Ureter (tissue), 1 donor: ENCODE results near the gene MYEOV. TPM values are rescaled to one million over a fixed set of nuclear protein-coding genes. Genes with fewer than 3 reads are reported as not detected.

Experiments
- DNase-seq: peaks from one replicate; pipeline ENCODE4 v3.0.0-alpha.2; 2020; ENCODE audit warnings: low spot score
- total RNA-seq: library from RNA; stranded (reverse); gene quantifications from one replicate; pipeline ENCODE4 v1.2.4, GENCODE V29; 2023
- donor health status: DM: yes; HTN: yes; CAD: no.

MYEOV gene
- total RNA-seq, 1 donor from 2014 or later = not detected

DNA sequence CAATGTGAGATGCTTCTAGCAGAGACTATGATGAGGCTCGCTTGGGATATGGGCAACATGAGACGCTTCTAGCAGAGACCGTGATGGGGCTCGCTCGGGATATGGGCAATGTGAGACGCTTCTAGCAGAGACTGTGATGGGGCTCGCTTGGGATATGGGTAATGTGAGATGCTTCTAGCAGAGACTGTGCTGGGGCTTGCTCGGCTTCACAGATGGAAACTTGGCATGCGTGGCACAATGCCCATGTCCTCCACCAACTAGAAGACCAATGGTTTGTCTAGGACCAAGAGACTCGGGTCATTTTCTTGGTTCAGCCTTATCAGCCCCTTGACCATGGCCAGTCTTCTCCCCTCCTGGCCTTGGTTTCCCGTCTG is 7.1 kb downstream of the MYEOV start:
- DNase-seq = no peak

DNA sequence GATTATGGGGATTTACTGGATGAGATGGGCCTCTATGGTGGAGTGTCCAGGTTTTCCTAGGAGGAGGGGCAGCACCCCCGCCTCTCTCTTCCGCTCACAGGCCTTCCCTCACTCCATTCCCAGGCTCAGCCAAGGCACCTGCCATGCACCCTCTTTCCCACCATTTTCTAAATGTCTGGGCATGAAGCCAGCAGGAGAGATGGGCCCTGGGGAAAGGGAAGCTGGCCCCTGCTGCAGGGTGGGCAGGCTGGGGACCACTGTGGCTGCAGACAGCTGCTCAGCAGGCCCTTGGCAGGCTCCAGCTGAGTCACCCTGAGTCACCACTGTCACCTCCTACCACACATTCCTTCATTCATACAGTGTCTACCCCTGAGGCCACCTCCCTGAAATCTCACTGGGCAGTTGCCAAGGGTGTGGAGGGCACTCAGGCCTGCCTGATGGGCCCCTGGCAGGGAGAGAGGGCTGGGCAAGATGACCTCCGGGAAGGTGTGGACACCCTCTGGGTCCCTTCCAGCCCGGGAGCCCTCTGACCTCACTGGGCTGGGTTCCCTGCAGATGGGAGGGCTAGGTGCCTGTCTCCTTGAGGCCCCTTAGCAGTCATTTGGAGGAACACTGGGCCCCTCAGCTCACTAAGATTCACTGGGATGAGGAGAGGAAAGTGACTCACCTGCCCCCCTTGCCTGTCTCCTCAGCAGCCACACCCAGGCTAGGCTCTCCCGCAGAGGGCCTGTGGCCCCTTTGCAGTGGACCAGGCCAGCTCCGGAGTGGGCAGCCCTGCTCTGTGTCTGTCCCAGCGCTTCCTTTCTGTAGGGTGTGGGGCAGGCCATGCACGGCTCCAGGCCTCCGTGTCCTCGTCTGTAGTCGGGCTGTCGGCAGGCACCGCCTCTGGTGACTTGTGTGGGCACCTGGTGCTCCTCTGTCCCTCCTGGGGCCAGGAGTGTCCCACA is 7.8 kb downstream of the MYEOV start:
- DNase-seq = peak; percentile 65

DNA sequence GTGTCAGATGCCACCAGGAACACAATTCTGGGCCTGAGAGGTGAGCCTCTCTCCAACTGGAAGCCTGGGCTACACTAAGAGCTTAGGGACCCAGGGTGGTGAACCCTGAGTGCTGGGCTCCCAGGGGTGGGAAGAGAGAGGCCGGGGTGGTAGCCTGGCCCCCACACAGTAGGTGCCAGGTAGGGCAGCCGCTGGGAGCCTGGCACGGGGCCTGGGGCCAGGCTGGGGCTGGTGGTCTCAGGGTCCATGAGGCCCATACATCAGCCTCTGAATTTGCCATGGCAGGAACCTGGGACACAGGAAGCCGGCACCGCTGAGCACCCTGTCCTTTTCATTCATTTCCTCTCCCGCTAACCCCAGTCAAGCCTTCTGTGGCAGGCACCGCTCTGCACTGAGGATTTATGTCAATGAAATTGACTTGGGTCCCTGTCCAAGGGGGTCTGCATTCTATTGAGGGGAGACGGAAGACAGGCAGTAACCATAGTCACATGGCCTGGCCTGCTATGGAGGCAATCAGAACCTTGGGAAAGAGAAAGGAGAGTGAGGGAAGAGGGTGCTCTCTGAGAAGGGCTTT is 8.6 kb downstream of the MYEOV start:
- DNase-seq = no peak

DNA sequence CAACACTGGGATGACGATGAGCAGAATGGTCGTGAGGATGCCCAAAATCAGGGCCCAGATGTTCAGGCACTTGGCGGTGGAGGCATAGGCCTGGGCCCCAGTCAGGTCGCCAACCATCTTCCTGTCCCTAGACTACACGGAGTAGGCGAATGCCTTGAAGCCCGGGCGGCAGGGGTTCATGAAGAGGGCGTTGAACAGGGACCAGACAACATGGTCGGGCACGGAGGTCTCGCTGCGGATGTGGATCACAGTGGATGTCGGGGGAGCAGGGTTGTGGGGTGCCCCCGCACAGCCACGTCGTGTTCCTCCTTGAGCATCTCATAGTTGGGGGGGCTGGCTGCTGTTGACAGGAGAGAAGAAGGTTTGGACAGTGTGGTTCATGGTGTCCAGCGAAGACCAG is 9.5 kb downstream of the MYEOV start:
- DNase-seq = no peak

DNA sequence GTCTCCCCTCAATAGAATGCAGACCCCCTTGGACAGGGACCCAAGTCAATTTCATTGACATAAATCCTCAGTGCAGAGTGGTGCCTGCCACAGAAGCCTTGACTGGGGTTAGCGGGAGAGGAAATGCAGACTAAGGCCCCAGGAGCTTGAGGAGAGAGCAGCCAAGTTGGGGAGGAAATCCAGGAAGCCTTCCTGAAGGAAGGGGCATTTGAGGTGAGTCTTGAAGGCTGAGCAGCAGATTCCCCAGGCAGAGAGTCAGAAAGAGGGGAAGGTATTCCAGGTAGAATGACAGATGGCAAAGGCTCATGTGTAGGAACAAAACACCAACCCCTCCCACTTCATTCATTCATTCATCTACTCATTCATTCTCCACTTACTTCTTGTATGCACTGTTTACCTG is 10.3 kb downstream of the MYEOV start:
- DNase-seq = no peak

DNA sequence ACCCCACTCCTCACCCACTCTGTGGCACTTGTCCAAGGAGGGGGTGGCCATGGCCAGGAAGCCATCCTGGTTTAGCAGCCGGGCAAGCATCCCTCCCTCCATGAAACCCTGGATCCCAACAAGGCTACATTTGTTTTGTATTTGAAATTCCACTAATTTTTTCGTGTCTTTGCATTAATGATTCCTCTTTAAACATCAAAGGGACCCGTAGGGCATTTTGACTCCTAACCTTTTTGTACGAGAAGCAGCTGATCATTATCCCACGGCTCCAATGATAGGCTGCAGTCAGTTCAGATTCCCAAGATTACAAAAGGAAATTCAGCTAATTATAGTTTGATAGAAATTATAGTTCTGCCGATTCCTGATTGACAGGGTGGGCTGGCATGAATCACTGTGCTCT is 10.7 kb downstream of the MYEOV start:
- no peak for DNase-seq

DNA sequence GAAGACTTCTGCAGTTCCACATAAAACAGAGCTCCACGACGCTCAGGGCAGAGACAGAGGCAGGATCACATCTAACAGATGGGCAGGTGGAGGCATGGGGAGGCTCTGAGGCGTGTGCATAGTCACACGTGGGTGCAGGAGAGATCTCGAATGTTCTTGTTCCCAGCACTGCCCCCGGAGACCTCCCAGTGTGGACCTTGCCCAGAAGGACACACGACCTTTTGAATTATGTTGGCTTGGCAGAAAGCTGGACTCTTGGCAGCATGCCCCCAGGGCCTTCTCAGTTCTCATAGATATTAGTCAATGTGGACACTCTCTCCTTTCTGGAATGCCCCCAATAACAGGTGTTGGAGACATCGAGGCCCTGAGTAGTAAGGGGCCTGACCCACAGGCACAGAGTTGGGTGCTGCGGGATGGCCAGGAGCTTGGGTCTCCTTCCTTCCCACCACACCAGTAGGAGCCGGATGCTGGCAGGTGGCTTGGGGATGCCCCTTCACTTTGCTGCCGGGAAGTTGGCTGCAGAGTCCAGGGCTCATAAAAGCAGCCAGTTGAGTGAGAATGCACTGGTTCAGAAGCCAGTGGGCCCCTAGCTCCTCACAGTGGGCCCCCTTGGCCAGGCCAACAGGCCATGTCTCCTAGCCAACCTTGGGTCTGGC is 12.1 kb downstream of the MYEOV start:
- DNase-seq = no peak

DNA sequence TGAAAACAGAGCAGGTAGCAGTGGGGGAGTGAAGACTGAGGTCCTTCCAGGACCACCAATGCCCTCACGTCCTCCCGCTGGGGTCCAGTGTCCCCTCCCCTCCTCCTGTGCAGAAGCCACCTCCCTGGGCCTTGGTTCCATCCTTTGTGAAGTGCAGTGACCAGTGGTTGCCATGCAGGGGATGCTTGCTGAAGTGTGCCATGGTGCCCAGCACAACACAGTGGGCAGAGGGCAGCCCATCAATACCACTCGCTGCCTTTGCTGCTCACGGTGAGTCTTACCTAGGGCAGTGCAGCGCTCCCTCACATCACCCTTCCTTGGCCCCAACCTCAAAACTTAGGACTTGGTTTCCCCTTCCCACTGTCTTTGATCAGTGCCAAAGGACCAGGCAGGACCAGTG is 12.9 kb downstream of the MYEOV start:
- DNase-seq = no peak

DNA sequence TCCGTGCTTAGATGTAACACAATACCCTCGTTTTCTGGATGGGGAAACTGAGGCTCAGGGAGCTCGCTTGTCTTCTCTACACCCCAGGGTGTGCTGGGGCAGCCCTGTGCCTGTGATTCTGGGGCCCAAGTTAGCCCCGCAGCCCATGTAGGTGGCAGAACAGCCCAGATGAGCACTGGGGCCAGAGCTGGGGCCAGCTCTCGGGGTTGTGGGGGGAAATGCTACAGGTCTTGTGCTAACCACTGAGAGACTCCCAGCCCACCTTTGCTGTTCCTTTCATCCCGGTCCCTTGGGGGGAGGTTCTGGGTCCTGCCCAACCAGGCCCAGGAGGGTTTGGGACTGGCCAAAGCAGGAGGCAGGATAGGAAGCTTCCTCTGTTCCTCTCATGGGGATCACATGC is 13.5 kb downstream of the MYEOV start:
- DNase-seq = no peak

DNA sequence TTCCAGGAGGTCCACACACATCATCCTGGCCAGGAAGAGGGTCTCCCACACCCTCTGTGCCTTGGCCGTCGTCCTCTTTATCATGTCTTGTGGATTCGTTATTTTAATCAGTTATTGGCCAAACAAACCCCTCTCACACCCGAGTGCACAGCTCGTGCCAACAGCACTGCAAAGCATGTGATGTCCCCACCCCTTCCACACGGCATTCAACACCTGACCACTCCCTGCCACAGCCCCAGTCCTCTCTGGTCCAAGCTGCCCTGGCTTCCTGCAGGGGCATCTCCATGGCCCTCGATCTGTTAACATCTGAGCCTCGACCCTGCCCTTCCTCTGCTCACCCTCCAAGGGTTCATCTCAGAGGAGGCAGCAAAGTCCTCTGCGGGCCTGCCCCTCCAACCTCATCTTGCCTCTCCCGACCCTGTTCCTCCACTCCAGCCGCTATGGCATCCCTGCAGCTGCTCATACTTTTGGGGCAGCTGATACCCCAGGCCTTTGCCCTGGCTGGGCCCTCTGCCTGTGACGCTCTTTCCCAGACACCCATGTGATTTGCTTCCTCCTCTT is 14.0 kb downstream of the MYEOV start:
- DNase-seq = no peak

DNA sequence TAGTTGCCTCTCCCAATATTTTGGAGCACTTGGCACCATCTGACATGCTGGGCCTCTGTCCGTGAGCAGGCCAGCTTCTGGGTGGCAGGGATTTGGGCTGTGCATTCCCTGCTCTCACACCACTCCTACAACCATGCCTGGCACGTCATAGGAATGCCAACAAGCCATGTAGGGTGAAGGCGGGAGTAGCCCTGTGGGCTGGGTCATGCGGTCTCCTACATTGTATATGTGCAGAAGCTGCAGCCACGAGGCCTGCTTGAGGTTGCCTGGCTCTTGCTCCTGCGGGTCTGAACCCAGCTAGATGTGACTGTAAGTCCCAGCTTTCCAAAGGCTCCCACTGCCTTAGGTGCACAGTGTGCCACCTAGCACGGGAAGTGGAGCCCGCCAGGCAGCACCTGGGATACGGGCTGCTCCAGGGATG is 14.5 kb downstream of the MYEOV start:
- no peak for DNase-seq

DNA sequence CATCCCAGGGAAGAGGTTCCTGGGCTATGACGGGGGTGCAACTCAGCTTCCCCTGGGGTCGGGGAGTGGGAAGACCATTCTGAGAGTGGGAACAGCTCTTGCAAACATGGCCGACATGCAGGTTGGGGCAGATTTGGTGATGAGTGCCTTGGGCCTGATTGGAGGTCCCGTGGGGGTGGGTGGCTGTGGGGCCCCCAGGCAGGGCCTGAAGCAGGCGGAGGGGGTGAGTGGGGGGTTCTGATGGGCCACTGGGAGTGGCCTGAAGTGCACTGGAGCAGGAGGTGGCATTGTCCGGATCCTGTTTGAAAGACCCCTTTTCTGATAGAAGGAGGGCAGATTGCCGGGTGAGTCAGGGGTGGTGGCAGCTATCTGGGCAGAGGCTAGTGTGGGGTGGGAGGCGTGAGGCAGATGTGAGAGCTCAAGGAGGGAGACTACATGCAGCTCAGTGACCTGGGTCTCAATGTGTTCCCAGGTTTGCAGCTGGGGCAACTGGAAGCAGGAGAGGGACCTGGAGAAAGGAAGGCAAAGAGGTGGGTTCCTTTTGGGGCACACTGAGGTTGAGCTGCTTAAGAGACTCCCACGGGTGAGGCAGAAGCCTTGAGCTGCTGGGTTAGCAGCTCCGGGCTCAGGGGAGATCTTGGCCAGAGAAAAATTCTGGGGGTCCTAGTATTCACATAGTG is 15.1 kb downstream of the MYEOV start:
- DNase-seq = no peak

DNA sequence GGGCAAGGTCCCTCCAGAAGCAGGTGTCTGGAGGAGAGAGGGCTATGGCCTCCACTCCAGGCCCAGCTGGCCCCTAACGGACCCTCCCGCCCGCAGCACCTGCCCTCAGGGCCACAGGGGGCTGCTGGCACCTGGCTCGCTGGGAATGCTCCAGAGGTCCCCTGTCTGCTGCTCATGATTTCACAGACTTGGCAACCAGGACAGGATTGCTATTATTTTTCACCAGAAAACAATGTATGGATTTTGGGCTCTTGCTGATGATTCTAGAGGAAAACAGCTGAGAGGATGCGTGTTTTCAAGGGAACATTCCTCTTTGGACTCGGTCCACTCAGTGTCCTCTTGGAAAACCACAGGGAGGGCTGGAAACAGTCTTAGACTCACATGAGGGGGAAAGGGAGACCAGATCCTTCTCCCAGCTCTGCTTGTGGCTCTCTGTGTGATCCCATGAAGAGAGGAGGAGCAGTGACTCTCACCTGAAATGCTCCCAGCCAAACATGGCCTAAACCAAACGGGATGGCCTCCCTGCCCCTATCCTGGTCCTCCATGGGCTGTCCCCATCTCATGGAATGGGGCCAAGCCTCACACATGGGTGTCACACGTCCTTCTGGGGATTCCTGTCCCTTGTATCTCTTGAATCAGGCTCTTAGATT is 15.8 kb downstream of the MYEOV start:
- no peak for DNase-seq

DNA sequence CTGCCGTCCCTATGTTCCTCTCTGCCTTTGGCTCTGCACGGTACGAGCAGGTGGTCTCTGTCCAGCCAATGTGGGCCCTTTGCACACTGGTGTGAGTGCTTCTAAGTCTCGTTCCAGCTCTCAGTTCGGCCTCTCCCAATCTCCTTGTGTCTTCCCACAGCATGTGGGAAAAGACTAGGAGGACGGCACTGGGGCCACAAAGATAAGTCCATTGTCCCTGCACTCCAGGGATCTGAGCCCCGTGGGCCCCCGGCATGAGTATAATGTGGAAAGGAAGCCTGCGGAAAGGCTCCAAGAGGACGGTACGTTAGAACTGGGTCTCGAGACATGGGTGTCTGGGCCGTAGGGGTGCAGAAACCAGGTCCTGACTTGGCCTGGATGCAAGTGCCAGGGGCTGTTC is 16.4 kb downstream of the MYEOV start:
- DNase-seq = no peak

DNA sequence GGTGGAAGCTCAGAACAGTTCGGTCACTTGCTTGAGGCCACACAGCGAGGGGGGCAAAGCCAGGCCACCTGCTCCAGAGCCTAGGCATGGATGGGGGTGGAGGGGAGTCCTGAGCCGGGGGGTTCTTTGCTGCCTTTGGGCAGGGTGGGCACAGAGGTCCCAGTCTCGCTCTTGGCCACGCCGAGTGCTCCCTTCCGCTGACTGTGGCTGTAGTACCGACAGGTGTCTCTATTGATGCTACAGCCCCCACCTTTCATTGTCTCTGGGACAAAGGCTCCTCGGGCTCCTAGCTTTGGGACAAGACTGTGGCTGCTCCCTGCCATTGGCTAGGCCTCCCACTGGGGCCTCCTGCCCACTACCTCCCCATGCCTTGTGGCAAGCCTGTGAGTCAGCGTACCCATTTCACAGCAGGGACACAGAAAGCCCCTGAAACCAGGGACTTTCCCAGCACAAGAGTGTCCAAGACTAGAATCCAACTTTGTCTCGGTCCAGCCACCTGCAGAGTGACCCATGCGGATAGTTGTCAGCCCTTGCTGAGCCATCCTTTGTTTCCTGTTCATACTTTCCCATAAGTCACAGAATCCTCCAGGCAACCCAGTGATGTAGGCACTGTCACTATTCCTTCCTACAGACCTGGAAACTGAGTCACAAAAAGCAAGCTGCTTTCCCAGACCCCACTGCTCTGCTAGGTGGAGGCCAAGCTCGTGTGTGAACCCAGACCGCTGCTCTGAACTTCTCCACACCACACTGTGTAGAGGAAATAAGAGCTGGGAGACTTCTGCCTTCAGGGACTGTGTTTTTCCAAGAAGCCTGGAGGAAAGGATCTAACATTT is 17.2 kb downstream of the MYEOV start:
- DNase-seq = no peak

DNA sequence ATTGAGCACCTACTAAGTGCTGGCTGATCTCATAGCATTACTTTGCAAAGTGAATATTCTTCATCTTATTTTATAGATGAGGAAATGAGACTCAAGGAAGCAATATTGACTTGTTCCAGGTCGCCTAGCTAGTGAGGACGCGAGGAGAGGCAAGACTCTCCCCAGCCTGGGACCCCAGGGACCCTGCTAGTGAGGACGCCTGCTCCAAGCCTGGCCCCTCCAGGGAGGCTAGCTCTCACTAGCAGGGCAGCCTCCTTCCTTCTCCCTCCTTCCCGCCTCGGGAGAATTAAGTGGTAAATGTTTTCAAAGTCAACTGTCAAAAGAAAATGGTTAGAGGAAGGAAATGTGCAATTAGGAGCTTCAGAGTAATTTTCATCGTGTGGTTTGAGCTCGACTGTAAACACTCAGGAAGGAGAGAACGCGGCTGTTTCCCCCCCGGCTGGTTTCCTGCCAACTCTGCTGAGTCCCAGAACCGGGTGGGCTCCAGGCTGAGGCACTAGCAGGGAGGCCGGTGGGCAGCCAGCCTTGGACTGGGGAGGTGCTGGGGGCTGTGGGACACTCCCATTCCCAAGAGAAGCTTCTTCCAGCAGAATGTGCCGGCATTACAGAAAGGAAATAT is 17.9 kb downstream of the MYEOV start:
- DNase-seq = no peak

DNA sequence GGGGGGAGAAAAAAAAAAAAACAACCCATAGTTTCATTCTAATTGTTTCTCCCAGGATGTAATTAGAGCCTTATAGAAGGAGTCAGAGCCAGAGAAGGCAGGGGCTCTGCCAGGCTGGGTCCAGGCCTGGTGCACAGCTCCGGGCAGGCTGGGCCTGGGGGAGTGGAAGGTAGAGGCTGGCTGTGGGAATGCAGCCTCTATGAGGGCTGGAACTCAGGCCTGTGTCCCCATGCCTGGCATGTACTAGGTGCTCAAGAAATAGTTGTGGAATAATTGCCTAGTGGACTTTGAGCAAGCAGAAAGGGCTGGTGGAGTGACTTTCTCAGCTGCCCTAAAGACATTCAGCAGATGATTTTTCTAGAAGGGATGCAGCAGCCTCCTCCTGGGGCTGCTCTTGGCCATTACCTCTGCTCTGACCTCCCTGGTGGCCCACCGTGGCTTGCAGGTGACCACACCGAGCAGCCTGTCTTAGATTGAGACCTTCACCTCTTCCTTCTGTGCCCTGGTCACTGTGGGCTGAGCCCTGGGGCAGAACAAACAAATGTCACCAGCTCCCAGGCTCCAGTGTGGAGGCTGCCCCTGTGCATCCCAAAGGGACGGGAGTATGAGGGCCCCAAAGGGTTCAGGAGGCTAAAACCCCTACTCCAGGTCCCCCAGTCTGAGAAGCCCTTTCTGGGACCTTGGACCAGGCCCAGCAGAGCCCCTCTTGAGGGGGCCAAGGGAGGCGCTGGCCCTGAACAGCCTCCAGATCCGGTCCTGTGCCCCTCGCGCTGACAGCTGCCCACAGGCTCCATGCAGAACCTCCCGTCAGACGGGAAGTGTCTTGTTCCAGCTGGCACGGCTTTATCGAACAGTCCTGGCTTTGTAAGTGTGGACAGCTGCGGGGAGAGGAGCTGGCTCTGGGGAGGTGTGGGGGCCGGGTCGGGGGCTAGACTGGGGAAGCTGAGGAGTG is 18.8 kb downstream of the MYEOV start:
- DNase-seq = no peak

DNA sequence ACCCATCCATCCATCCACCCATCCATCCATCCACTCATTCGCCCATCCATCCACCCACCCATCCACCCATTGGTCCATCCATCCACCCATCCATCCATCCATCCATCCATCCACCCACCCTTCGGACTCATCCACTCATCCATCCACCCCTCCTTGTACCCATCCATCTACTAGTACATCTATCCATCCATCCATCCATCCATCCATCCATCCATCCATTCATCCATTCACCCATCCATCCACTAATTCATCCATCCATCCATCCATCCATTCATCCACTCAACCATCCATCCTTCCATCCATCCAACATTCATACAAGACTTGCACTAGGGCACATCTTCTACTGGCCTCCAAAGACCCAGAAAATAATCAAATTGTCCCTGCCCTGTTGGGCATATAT is 20.0 kb downstream of the MYEOV start:
- no peak for DNase-seq

DNA sequence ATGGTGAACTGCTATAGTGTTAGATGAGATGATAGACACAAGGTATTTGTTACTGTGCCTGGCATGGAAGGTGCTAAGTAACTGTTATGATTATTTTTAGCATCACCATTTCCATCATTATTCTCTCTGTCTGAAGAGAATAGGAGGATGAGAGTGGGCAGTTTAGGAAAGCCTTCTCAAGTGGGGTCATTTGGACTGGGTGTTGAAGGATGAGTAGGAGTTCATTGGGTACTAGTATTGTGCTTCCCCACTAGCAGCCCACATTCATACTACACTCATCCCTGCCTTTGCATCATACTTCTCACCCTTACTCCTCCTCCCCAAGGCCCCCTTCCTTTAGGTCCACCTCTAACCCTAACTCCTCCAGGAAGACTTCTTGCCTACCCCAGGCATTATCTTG is 20.6 kb downstream of the MYEOV start:
- DNase-seq = no peak
